T-helper 17 cell (primary cell): ENCODE data around the gene SPG7. TPM values are rescaled to one million over a fixed set of nuclear protein-coding genes. Genes with fewer than 3 reads are reported as not detected.

ENCODE experiments used
- ATAC-seq: fragments of 150-1000 bp; cut with Tn5 transposase; 2 replicates; pipeline ENCODE4 v1.10.0; 2021; ENCODE audit warnings: mild to moderate bottlenecking, moderate library complexity
- DNase-seq, 3 donors: peaks; one replicate each; pipeline versions ENCODE4 v3.0.0 to v3.0.0-alpha.2; 2020 to 2021
- H3K9me3 ChIP-seq: one replicate; pipeline ENCODE4 v1.7.0; 2013; ENCODE audit warnings: low read length, mild to moderate bottlenecking; ENCODE audit not compliant: control insufficient read depth, poor library complexity, severe bottlenecking
- H3K27ac Mint-ChIP-seq: one replicate; pipeline ENCODE4 v1.8.0; 2022; ENCODE audit warnings: mild to moderate bottlenecking, moderate library complexity, mixed read lengths
- H3K27me3 Mint-ChIP-seq: one replicate; pipeline ENCODE4 v1.8.0; 2022; ENCODE audit warnings: mixed read lengths
- H3K36me3 Mint-ChIP-seq: one replicate; pipeline ENCODE4 v1.8.0; 2022; ENCODE audit warnings: low read depth, mixed read lengths
- H3K4me1 Mint-ChIP-seq: one replicate; pipeline ENCODE4 v1.8.0; 2022; ENCODE audit warnings: mild to moderate bottlenecking, mixed read lengths
- H3K4me3 Mint-ChIP-seq: one replicate; pipeline ENCODE4 v1.8.0; 2022; ENCODE audit warnings: mild to moderate bottlenecking, moderate library complexity, mixed read lengths
- total RNA-seq, 4 donors: library from RNA in 2 of 4; stranded (reverse) in 2 of 4; gene quantifications; one replicate each; pipeline ENCODE4 v1.2.3 and lab custom pipeline; 2022 to 2026

Gene SPG7
- total RNA-seq, 2 donors from 2014 or later, result 140 to 154 TPM

GRCh38 chr16:89534252-89534756 is 26.1 kb downstream of the SPG7 start:
- peak; percentile 92 for ATAC-seq
- DNase-seq, result no peak
- Mint-ChIP-seq H3K27me3 (no peaks in the 10 kb centered on the region), H3K4me3 (peak overlapping the region; percentile 77), H3K36me3 (peaks cover 4% of the 10 kb centered on the region), H3K27ac (peak overlapping the region; percentile 88), H3K4me1 (peaks cover 15% of the 10 kb centered on the region)
- H3K9me3 ChIP-seq, result no peaks in the 10 kb centered on the region

DNA sequence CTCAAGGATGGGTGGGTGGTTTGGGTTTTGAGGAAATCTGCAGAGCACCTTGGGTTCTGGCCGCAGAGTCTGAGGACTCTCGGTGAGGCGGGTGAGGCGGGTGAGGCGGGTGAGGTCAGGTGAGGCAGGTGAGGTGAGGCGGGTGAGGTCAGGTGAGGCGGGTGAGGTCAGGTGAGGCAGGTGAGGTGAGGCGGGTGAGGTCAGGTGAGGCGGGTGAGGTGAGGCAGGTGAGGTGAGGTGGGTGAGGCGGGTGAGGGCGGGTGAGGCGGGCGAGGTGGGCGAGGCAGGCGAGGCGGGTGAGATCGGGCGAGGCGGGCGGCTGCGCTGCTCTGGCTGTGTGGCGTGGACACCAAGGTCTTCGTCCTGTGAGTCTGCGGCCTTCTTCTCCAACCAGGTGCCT is 28.2 kb downstream of the SPG7 start:
- no peak overlapping the region for H3K27ac Mint-ChIP-seq
- peaks cover 15% of the 10 kb centered on the region for H3K4me1 Mint-ChIP-seq
- H3K36me3 Mint-ChIP-seq, result peaks cover 2% of the 10 kb centered on the region
- DNase-seq (no peak), ATAC-seq (no peak)
- H3K4me3 Mint-ChIP-seq, result no peak overlapping the region
- no peaks in the 10 kb centered on the region for H3K9me3 ChIP-seq
- no peaks in the 10 kb centered on the region for H3K27me3 Mint-ChIP-seq

DNA sequence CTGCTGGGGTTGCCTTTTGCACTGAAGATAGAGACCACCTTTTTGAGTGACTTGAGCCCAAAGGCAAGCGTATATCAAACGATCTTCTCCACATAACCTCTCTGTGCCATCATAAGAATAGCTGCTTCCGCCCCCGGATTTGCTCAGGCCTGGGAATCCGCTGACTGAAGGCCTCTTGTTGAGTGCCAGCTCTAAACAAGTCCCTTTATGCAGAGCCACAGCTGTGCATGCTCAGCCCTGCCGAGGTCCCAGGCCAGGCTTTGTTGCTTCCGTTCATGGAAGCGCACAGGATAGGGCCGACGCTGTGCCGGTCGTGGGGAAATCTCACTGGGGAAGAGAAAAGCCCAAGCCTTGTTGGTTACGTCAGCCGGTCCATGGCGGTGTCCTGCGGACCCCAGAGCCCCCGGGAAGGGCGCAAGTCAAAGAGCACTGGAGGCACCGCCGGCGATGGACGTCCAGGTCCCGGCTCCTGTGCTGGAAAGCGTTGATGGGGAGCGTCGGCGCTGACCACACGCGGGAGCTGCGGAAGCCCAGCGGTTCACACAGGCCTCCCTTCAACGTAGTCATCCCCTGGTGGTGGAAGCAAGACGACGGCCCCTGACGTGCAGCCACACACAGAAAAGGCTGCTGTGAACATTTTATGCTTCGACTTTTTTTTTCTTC is 28.8 kb downstream of the SPG7 start:
- ATAC-seq (no peak), DNase-seq (no peak)
- Mint-ChIP-seq H3K27me3 (no peaks in the 10 kb centered on the region), H3K4me1 (peaks cover 15% of the 10 kb centered on the region), H3K4me3 (no peak overlapping the region), H3K27ac (no peak overlapping the region), H3K36me3 (peaks cover 2% of the 10 kb centered on the region)
- no peaks in the 10 kb centered on the region for H3K9me3 ChIP-seq

DNA sequence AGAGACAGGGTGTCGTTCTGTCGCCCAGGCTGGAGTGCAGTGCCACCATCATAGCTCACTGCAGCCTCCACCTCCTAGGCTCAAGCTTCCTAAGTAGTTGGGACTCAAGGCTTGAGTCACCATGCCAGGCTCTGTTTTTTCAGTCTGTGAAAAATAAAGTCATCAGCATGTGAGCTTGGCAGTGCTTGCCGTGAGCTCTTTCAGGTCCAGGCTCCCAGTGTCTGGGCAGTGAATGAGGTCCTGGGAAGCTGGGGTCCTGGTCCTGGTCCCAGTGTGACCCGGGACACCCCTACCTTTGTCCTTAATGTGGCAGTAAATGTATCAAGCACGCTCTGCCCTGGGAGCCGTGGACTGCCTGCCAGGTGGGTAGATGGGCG is 29.3 kb downstream of the SPG7 start:
- no peaks in the 10 kb centered on the region for H3K9me3 ChIP-seq
- ATAC-seq, result no peak
- H3K4me1 Mint-ChIP-seq, result peaks cover 17% of the 10 kb centered on the region
- H3K4me3 Mint-ChIP-seq, result no peak overlapping the region
- DNase-seq, result no peak
- no peak overlapping the region for H3K27ac Mint-ChIP-seq
- H3K36me3 Mint-ChIP-seq, result peaks cover 2% of the 10 kb centered on the region
- H3K27me3 Mint-ChIP-seq, result no peaks in the 10 kb centered on the region

GRCh38 chr16:89538286-89538685 is 30.1 kb downstream of the SPG7 start:
- Mint-ChIP-seq H3K36me3 (peaks cover 2% of the 10 kb centered on the region), H3K27ac (peak overlapping the region; percentile 32), H3K4me3 (no peak overlapping the region), H3K27me3 (no peaks in the 10 kb centered on the region), H3K4me1 (peaks cover 17% of the 10 kb centered on the region)
- no peak for ATAC-seq
- no peak for DNase-seq
- no peaks in the 10 kb centered on the region for H3K9me3 ChIP-seq

DNA sequence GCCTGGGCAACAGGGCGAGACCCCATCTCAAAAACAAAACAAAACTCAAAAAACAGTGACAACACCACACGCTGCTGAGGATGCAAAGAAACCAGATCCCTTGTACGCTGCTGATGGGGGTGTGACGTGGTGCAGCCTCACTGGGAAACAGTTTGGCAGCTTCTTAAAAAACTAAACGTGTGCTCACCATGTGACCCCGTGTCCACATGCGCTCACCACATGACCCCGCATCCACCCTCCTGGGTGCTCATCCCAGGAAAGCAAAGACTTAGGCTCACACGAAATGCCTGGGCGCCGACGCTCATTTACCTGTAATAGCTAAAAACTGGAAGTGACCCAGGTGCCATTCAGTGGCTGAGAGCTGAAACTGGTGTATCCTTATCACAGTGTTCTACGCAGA is 32.4 kb downstream of the SPG7 start:
- DNase-seq (no peak), ATAC-seq (no peak)
- H3K4me3 Mint-ChIP-seq, result peak overlapping the region; percentile 12
- H3K27me3 Mint-ChIP-seq, result no peaks in the 10 kb centered on the region
- H3K36me3 Mint-ChIP-seq, result no peaks in the 10 kb centered on the region
- no peaks in the 10 kb centered on the region for H3K9me3 ChIP-seq
- H3K4me1 Mint-ChIP-seq, result peaks cover 2% of the 10 kb centered on the region
- peak overlapping the region; percentile 47 for H3K27ac Mint-ChIP-seq

- Mint-ChIP-seq H3K4me3 (no peak overlapping the region), H3K36me3 (no peaks in the 10 kb centered on the region), H3K27me3 (no peaks in the 10 kb centered on the region), H3K4me1 (peaks cover 2% of the 10 kb centered on the region), H3K27ac (no peak overlapping the region)
- DNase-seq (no peak), ATAC-seq (no peak)
- no peaks in the 10 kb centered on the region for H3K9me3 ChIP-seq
Observed at GRCh38 chr16:89541792-89542191, 33.6 kb downstream of the SPG7 start.

DNA sequence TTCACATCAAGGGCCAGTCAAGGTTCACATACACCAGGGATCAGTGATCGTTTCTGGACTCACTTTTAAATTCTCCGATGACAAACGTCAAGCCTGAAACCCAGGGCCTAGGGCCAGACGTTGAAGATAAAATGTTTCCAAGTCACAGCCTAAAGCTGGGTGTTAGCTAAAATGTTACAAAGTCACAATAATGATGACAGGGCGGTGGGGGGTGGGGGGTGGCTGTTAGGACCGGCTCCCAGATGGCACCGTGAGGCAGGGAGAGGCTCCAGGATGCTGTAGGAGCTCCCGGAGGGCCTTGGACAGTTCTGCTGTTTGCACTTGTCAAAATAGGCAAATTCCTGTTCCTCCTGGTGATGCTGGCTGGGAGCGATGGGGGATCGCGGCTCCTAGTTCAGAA is 35.9 kb downstream of the SPG7 start:
- H3K4me3 Mint-ChIP-seq, result no peak overlapping the region
- DNase-seq (no peak), ATAC-seq (no peak)
- no peak overlapping the region for H3K27ac Mint-ChIP-seq
- no peaks in the 10 kb centered on the region for H3K36me3 Mint-ChIP-seq
- no peaks in the 10 kb centered on the region for H3K27me3 Mint-ChIP-seq
- H3K4me1 Mint-ChIP-seq, result peaks cover 4% of the 10 kb centered on the region
- no peaks in the 10 kb centered on the region for H3K9me3 ChIP-seq

DNA sequence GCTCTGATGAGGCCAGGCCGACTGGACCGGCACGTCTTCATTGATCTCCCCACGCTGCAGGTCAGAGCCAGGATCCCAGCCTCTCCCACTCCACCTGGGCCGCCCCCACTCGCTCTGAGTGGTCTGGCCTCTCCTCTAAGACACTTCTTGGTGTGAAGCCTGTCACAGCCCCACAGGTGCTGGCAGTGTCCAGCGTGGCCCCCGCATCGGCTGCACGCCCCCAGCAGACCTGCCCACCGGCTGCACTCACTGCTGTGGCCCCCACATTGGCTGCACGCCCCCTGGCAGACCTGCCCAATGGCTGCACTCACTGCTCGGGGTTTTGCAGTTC is 36.5 kb downstream of the SPG7 start:
- Mint-ChIP-seq H3K36me3 (no peaks in the 10 kb centered on the region), H3K4me1 (peaks cover 10% of the 10 kb centered on the region), H3K4me3 (no peak overlapping the region), H3K27ac (peak overlapping the region; percentile 29), H3K27me3 (no peaks in the 10 kb centered on the region)
- ATAC-seq (no peak), DNase-seq (no peak)
- H3K9me3 ChIP-seq, result no peaks in the 10 kb centered on the region

GRCh38 chr16:89545044-89545830 is 37.0 kb downstream of the SPG7 start:
- Mint-ChIP-seq H3K27me3 (no peaks in the 10 kb centered on the region), H3K4me3 (no peak overlapping the region), H3K4me1 (peaks cover 11% of the 10 kb centered on the region), H3K27ac (peak overlapping the region; percentile 29), H3K36me3 (no peaks in the 10 kb centered on the region)
- DNase-seq, result no peak
- ATAC-seq, result no peak
- no peaks in the 10 kb centered on the region for H3K9me3 ChIP-seq

DNA sequence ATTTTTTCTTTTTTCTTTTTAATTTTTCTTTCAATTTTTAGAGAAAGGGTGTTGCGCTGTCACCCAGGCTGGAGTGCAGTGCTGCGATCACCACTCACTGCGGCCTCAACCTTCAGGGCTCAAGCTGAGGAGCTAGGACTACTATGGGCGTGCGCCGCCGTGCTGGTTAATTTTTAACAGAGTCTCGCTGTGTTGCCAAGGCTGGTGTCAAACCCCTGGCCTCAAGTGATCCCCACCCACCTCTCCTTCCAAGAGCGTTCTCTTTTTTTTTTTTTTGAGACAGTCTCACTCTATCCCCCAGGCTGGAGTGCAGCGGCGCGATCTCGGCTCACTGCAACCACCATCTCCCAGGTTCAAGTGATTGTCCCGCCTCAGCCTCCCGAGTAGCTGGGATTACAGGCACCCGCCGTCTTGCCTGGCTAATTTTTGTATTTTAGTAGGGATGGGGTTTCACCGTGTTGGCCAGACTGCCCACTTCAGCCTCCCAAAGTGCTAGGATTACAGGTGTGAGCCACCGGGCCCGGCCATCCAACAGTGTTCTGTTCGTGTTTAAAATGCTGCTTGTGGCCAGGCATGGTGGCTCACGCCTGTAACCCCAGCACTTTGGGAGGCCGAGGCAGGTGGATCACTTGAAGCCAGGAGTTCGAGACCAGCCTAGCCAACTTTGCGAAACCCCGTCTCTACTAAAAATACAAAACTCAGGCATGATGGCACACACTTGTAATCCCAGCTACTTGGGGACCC is 37.8 kb downstream of the SPG7 start:
- no peaks in the 10 kb centered on the region for H3K9me3 ChIP-seq
- Mint-ChIP-seq H3K27ac (no peak overlapping the region), H3K4me3 (no peak overlapping the region), H3K27me3 (no peaks in the 10 kb centered on the region), H3K36me3 (no peaks in the 10 kb centered on the region), H3K4me1 (peaks cover 11% of the 10 kb centered on the region)
- ATAC-seq, result no peak
- DNase-seq, result no peak

GRCh38 chr16:89546781-89547180 is 38.6 kb downstream of the SPG7 start:
- H3K9me3 ChIP-seq, result no peaks in the 10 kb centered on the region
- no peaks in the 10 kb centered on the region for H3K36me3 Mint-ChIP-seq
- H3K27ac Mint-ChIP-seq, result no peak overlapping the region
- ATAC-seq (no peak), DNase-seq (no peak)
- H3K27me3 Mint-ChIP-seq, result no peaks in the 10 kb centered on the region
- H3K4me1 Mint-ChIP-seq, result peaks cover 11% of the 10 kb centered on the region
- no peak overlapping the region for H3K4me3 Mint-ChIP-seq

DNA sequence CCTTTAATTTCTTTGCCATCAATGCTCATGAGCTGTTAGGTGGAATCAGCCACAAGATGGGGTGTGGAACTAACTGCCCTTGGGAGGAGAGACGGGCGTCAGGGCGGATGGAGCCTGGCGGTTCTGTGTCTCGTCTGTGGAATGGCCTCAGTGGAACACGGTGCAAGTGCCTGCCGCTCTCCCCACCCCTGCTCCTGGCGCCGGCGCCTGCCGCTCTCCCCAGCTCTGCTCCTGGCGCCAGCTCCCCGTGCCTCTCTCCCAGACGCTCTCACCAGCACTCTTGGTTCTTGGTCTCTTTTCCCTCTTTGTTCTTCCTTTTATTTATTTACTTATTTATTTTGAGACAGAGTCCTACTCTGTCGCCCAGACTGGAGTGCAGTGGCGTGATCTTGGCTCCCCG is 39.1 kb downstream of the SPG7 start:
- ATAC-seq (no peak), DNase-seq (no peak)
- H3K4me1 Mint-ChIP-seq, result peaks cover 10% of the 10 kb centered on the region
- no peaks in the 10 kb centered on the region for H3K9me3 ChIP-seq
- no peak overlapping the region for H3K27ac Mint-ChIP-seq
- H3K4me3 Mint-ChIP-seq, result no peak overlapping the region
- H3K36me3 Mint-ChIP-seq, result no peaks in the 10 kb centered on the region
- no peaks in the 10 kb centered on the region for H3K27me3 Mint-ChIP-seq
